HG03025 (cell line): ENCODE results near the gene PRUNE2.

Experiments used
- ATAC-seq: cut with Tn5 transposase; IDR thresholded peaks from one replicate; pipeline ENCODE4 v1.9.1; 2021; ENCODE audit warnings: mild to moderate bottlenecking, moderate library complexity; ENCODE audit not compliant: unreplicated experiment, low FRiP score

Gene PRUNE2

GRCh38 chr9:76701441-76702039, 204.4 kb downstream of the PRUNE2 start:
- ATAC-seq = no peak

GRCh38 chr9:76700916-76701315, 205.0 kb downstream of the PRUNE2 start:
- no peak for ATAC-seq

GRCh38 chr9:76699971-76700370, 205.9 kb downstream of the PRUNE2 start:
- ATAC-seq = no peak

- no peak for ATAC-seq
These were observed 208.4 kb downstream of the PRUNE2 start for GRCh38 chr9:76697554-76697953.

- ATAC-seq = no peak
These were observed 208.8 kb downstream of the PRUNE2 start for GRCh38 chr9:76697081-76697480.

- no peak for ATAC-seq
These were observed 212.0 kb downstream of the PRUNE2 start for GRCh38 chr9:76693912-76694311.

- ATAC-seq = no peak
These were observed 213.3 kb downstream of the PRUNE2 start for GRCh38 chr9:76692458-76693129.

- no peak for ATAC-seq
These were observed 214.2 kb downstream of the PRUNE2 start for GRCh38 chr9:76691517-76692313.

GRCh38 chr9:76690973-76691370, 214.9 kb downstream of the PRUNE2 start:
- ATAC-seq = no peak

- ATAC-seq = no peak
These were observed 215.5 kb downstream of the PRUNE2 start for GRCh38 chr9:76690246-76690972.

GRCh38 chr9:76688471-76689238, 217.3 kb downstream of the PRUNE2 start:
- no peak for ATAC-seq

GRCh38 chr9:76687861-76688391, 218.0 kb downstream of the PRUNE2 start:
- ATAC-seq = no peak

- ATAC-seq = no peak
These were observed 219.2 kb downstream of the PRUNE2 start for GRCh38 chr9:76686756-76687155.

GRCh38 chr9:76684213-76684612, 221.7 kb downstream of the PRUNE2 start:
- no peak for ATAC-seq

GRCh38 chr9:76681556-76681955, 224.4 kb downstream of the PRUNE2 start:
- no peak for ATAC-seq

- no peak for ATAC-seq
These were observed 225.0 kb downstream of the PRUNE2 start for GRCh38 chr9:76680716-76681425.

- no peak for ATAC-seq
These were observed 228.3 kb downstream of the PRUNE2 start for GRCh38 chr9:76677481-76678055.

GRCh38 chr9:76676857-76677256, 229.1 kb downstream of the PRUNE2 start:
- no peak for ATAC-seq

GRCh38 chr9:76667521-76667957, 238.4 kb downstream of the PRUNE2 start:
- no peak for ATAC-seq
